Astrocyte of the spinal cord (primary cell): ENCODE results near the gene COL5A1.

Source experiments
- DNase-seq: peaks from one replicate; pipeline ENCODE4 v3.0.0; 2011; ENCODE audit warnings: low read depth, low spot score
- H3K4me3 ChIP-seq: 2 replicates; pipeline ENCODE4 v1.5.1; 2011; ENCODE audit warnings: low read depth, mild to moderate bottlenecking, low read length, moderate library complexity
- in situ Hi-C: cut with HindIII; loops from 2 replicates; pipeline ENCODE4 v1.10.0; 2017; ENCODE audit warnings: low sequenced_read_pairs
- TF ChIP-seq, protein P1 (sequence below): IDR thresholded peaks from 2 replicates; pipeline ENCODE4 v1.5.1; 2012; ENCODE audit warnings: low read depth, mild to moderate bottlenecking, low read length, inconsistent platforms

Gene COL5A1

DNA sequence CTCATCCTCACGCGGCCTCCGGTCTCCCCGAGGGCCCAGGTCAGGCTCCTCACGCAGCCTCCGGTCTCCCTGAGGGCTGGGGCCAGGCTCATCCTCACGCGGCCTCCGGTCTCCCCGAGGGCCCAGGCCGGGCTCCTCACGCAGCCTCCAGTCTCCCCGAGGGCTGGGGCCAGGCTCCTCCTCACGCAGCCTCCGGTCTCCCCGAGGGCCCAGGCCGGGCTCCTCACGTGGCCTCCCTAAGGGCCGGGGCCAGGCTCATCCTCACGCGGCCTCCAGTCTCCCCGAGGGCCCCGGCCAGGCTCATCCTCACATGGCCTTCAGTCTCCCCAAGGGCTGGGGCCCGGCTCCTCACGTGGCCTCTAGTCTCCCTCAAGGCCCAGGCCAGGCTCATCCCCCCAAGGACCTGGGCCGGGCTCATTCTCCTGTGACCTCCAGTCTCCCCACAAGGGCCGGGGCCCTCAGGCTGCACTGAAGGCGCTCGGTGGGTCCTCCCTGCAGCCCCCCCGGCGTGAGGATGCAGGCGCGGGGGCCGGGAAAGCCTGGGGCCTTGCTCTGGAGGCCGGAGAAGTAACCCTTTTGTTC lies 187.8 kb downstream of the COL5A1 start:
- TF ChIP-seq, protein P1, sequence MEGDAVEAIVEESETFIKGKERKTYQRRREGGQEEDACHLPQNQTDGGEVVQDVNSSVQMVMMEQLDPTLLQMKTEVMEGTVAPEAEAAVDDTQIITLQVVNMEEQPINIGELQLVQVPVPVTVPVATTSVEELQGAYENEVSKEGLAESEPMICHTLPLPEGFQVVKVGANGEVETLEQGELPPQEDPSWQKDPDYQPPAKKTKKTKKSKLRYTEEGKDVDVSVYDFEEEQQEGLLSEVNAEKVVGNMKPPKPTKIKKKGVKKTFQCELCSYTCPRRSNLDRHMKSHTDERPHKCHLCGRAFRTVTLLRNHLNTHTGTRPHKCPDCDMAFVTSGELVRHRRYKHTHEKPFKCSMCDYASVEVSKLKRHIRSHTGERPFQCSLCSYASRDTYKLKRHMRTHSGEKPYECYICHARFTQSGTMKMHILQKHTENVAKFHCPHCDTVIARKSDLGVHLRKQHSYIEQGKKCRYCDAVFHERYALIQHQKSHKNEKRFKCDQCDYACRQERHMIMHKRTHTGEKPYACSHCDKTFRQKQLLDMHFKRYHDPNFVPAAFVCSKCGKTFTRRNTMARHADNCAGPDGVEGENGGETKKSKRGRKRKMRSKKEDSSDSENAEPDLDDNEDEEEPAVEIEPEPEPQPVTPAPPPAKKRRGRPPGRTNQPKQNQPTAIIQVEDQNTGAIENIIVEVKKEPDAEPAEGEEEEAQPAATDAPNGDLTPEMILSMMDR, result no peak
- no peak overlapping the region for H3K4me3 ChIP-seq
- in situ Hi-C loops, result no loop called here
- DNase-seq, result no peak

DNA sequence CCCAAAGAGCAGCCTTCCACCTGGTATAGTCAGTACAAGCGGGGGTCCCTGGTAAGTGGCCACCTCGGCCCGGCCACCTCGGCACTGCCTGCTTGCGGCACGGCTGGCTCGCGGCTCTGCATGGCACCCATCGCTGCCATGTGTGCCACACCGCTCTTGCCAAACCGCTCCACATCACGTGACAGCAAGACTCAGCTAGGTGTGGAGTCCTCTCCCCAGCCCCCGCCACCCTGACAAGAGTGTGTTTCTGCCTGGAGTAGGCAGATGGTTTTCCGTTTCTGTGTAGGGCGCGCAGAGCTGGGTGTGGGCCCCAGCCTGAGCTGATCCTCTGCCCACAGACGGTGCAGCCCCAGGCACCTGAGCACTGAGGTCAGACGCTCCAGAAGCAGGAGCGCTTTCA lies 188.5 kb downstream of the COL5A1 start:
- in situ Hi-C loops, result no loop called here
- no peak overlapping the region for H3K4me3 ChIP-seq
- TF ChIP-seq, protein P1, result no peak
- no peak for DNase-seq

DNA sequence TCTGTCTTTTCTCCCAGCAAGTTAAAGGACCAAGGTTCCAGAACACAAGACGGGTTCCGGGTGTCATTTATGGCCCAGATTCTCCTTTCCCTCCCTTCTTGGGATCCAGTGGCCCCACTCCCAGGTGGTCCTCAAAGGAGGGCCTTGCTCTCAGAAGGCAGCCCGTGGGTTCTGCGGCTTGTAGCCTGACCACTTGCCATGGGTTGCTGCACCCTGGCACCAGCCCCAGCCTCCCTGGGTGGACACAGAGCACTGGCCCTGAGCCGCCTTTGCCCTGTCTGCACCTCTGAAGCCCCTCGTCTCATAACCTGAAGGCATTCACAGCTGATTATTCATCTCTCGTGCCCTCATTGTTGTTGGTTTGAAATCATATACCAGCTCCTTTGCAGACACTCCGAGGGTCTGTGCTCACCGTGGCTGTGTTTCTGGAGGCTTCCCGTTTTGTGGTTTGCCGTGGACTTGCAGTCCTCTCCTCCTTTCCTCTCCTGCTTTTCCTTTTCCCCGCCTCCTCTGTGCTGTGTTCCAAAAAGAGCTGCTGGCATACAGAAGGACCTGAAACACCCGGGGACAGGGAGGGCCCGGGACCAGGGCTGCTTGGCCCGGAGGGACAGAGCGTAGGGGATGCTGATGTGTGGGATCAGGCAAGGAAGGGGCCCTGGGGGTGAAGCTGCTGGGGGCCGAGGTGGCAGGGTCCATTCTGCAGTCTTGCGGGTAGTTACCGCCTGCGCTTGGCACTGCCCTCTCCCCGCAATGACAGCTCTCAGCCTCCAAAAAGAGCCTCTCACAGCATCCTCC lies 189.5 kb downstream of the COL5A1 start:
- no peak overlapping the region for H3K4me3 ChIP-seq
- in situ Hi-C loops, result no loop called here
- no peak for DNase-seq
- TF ChIP-seq, protein P1, result no peak

DNA sequence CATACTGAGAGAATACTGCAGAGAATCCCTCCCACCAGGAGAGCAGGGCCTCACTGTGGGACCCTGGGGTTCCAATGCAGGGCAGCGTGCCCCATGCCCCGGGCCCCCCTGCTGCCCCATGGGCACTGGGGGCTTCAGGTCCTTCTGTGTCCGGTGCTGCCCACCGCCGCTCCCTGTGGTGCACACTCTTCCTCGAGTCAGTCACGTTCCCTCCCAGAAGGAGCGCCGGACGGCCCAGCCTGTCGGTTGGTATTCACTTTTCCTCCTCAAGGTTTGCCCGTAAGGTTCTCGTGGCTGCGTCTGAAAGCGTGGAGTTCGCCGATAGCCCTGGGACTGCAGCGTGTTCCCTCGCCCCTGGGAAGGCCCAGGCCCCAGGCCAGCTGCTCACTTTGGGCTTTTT lies 190.9 kb downstream of the COL5A1 start:
- DNase-seq, result no peak
- in situ Hi-C loops, result no loop called here
- H3K4me3 ChIP-seq, result no peak overlapping the region
- TF ChIP-seq, protein P1, result no peak

DNA sequence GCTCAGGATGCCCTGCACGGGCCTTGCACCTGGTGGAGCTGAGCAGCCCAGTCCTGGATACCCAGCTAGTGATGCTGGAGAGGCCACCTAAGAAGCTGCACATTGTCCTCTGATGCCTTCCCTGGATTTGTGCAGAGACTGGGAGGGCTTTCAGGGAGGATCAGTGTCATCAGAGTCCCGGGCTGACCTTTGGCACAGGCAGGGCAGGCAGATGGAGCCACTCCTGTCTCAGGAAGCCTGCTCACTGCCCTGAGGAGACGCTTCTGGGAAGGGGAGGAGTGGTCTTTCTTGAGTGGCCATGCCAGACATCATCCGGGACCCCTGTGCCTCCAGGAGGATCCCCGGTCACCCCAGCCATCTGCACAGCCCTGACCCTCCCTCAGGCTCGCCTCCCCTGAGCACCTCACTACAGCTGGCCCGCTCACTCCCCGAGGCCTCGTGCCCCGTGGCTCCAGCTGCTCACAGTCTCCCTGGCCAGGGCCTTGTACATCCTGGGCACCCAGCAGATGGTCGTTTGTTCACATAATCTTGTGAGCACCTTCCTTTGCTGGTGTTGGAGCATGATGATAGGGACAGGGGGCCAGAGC lies 191.8 kb downstream of the COL5A1 start:
- H3K4me3 ChIP-seq, result no peak overlapping the region
- TF ChIP-seq, protein P1, result no peak
- no peak for DNase-seq
- in situ Hi-C loops, result no loop called here

DNA sequence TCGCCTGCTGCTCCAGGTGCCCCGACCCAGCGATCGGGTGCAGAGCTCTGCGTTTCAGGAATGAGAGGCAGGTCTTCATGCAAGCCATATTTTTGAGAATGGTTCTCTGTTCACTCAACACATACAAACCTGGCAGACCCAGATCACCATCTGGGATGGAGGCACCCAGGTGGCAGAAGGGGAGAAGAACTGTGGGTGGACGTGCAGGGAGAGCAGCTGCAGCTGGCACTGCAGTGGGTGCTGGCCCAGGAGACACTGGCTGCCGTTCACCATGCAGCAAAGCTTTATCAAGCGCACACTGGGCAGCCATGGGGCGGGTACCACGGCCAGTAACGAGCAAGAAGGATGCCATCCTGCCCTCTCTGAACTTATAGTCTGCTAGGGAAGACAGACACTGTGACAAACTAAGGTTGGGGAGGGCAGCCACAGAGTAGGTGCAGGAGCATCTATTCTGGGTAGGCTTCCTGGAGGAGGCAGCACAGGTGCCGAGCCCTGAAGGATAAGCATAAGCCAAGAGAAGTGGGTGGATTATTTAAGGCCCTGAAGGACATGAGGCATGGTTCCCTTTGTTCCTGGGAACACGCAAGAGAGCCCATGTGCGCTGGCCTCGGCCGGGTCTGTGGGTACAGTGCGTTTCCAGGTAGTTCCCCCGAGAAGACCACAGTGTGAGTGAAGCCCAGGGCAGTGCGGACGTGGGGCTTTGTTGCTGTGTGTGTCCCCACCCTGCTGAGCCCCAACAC lies 192.8 kb downstream of the COL5A1 start:
- TF ChIP-seq, protein P1, result no peak
- in situ Hi-C loops, result no loop called here
- DNase-seq, result no peak
- no peak overlapping the region for H3K4me3 ChIP-seq
